Measurements from ENCODE around the gene MARK2. TPM values are rescaled to one million over a fixed set of nuclear protein-coding genes. Genes with fewer than 3 reads are reported as not detected.
"Not testable (repeated sequence)": the region's sequence is repeated elsewhere in the genome, so short reads cannot be mapped to it uniquely, and the experiment has no call there.

The MARK2 gene
- 5.6 and 8.9 TPM in 2 replicates for total RNA-seq (2014; rRNA removed; shearing (Covaris generic); ENCODE audit: low replicate concordance)

DNA sequence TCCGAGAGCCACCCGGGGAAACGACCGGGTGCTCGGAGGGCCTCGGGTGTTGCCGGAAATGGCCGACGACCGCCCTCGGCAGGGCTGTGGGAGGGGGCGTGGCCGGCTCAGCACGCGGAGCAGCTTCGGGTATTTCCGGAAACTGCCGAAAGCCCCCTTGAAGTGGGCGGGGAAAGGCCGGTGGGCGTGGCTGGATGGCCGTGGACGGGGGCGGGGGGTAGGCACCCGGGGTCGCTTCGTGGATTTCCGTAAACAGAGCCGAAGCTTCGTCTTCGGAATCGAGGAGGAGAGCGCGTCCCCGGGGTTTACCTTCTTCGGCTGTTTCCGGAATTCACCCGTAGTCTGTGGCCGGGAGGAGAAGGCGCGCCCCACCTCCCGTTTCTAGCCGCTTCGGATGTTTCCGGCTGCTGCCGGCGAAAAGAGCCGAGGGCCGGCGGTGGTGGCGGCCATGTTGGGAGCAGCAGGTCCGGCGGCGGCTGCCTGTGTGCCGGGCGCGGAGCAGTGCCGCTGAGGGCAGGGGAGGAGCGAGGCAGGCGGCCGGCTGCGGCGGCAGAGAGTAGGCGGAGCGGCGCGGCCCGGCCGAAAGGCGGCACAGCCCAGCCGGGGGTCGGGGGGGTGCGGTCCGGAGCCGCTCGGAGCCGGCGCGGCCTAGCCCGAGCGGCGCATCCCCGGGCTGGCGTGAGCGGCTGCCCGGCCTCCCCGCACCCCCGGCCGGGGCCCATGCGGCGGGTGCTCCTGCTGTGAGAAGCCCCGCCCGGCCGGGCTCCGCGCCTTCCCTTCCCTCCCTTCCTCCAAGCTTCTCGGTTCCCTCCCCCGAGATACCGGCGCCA lies at the start of gene MARK2:
MARK2 (plus strand) TSS at position 433 of the 830 bp plus-strand sequence; CDS start at position 830, 397 bp downstream.
- peak; percentile 96 for DNase-seq (ENCODE audit: low read depth)
- in situ Hi-C loops (cut with HindIII; ENCODE audit: low pct_unique_long_range_greater_than_20kb, low sequenced_read_pairs): no loop called here

DNA sequence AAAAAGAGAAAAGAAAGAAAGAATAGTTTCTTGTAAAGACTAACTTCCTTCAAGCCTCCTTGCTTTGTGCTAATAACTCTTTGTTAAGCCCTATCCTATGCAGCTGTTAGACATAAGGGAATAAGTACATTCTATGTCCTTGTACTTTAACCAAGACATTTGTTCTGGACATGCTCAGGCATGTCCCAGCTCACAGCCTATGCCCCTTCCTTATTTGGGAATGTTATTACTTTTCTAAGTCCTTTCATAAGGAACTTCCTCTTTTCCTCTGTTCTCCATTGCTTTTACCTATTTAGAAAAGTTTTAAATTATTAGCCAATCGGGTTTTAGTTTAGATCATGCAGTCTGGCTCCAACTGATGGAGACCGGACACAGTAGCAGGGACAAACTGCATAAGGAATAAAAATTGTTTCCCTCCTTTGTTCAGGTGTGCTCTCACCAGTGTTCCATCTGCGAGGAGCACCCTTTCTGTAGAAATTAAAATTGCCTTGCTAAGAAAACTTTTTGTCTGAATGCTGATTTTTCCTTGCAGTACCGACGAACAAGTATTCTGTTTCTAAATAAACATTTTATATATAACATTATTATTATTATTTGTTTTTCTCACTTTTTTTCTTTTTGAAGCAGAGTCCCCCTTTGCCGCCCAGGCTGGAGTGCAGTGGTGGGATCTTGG lies 47.3 kb upstream of the MARK2 start:
- peak; percentile 12 for DNase-seq (ENCODE audit: low read depth)
- in situ Hi-C loops (cut with HindIII; ENCODE audit: low pct_unique_long_range_greater_than_20kb, low sequenced_read_pairs): no loop called here

DNA sequence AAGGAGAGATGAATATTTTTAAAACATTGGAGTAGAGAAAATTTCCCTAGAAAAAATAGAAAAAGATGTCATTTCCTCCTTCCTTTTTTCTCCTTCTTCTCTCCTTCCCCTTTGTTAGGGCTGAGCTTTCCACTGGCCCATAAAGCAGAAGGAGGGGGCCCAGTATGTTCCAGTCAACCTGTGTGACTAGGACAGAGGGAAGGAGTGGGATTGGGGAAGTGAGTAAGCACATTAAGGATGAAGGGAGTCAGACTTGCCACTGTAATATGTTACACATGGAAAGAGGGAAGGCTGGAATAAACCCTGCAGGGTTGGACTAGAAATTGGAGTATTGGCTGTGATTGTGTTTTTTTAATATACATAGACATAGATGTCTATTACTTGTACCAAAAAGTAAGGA lies 45.7 kb upstream of the MARK2 start:
- in situ Hi-C loops (cut with HindIII; ENCODE audit: low pct_unique_long_range_greater_than_20kb, low sequenced_read_pairs): no loop called here

DNA sequence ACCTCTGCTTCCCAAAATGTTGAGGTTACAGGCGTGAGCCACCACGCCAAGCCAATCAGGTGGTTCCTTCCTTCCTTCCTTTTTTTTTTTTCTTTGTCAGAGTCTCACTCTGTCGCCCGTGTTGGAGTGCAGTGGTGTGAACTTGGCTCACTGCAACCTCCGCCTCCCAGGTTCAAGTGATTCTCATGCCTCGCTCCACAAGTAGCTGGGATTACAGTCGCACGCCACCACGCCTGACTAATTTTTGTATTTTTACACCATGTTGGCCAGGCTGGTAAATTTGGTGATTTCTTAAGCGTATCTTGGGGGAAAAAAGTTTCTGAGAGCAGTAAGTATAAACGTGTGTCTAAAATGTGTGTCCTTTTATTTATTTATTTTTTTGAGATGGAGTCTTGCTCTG lies 43.8 kb upstream of the MARK2 start:
- in situ Hi-C loops (cut with HindIII; ENCODE audit: low pct_unique_long_range_greater_than_20kb, low sequenced_read_pairs): no loop called here
- no peak for DNase-seq (ENCODE audit: low read depth)

More for the DNA sequence above, 45.7 kb upstream of the MARK2 start:
- DNase-seq (ENCODE audit: low read depth): no peak

DNA sequence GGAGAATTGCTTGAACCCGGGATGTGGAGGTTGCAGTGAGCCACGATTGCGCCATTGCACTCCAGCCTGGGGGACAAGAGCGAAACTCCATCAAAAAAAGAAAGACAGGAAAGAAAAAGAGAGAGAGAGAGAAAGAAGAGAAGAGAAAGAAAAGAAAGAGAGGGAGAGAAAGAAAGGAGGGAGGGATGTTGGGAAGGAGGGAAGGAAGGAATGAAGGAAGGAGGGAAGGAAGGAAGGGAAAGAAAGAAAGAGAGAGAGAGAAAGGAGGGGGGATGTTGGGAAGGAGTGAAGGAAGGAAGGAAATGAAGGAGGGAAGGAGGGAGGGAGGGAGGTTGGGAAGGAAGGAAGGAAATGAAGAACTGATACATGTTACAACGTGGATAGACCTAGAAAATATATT lies 38.0 kb upstream of the MARK2 start:
- in situ Hi-C loops (cut with HindIII; ENCODE audit: low pct_unique_long_range_greater_than_20kb, low sequenced_read_pairs): no loop called here
- no peak for DNase-seq (ENCODE audit: low read depth)

DNA sequence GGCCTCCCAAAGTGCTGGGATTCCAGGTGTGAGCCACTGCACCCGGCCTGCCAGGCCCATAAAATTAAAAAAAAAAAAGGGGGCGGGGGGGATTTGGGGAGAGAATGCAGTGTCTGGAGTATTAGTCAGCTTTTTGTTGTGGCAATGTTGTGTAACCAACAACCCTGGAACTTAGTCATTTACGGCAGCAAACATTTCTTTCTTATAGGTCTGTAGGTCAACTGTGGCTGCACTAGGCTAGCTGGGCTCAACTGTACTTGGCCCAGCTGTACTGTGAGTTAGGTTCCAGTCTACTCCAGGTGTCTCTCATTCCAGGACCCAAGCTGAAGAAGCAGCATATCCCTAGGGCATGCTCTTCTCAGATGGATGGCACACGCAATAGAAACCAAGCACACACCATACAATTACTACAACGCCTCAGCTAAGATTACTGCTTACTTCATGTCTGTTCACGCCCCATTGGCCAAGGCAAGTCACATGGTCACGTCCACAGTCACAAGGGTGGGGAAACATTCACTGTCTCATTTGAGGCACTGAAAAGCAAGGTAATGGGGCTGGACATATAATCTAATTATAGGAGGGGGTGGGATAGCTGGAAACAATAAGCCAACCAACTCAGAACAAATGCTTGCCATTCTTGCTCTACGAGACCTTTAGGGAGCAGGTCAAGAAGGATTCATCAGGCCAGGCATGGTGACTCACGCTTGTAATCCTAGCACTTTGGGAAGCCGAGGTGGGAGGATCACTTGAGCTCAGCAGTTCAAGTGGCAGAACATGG lies 36.1 kb upstream of the MARK2 start:
- DNase-seq (ENCODE audit: low read depth): peak; percentile 83
- in situ Hi-C loops (cut with HindIII; ENCODE audit: low pct_unique_long_range_greater_than_20kb, low sequenced_read_pairs): no loop called here

DNA sequence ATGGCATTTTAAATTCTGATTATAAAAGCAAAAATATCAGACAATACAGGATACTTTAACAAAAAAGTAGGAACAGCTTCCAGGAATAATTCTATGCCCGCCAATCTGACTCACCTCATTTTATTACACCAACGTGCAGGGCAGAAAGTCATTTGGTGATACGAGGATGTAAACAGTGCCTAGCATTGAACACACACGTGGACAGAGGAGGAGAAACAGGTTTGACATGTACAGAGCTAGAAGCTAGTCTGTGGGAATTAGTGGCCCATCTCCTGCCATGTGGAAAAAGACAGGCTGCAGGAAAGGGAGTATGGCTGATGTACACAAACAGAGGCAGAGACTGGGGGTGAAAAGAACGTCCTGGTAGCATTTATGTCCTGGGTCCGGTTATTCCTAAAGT lies 34.7 kb upstream of the MARK2 start:
- DNase-seq (ENCODE audit: low read depth): no peak
- in situ Hi-C loops (cut with HindIII; ENCODE audit: low pct_unique_long_range_greater_than_20kb, low sequenced_read_pairs): no loop called here

DNA sequence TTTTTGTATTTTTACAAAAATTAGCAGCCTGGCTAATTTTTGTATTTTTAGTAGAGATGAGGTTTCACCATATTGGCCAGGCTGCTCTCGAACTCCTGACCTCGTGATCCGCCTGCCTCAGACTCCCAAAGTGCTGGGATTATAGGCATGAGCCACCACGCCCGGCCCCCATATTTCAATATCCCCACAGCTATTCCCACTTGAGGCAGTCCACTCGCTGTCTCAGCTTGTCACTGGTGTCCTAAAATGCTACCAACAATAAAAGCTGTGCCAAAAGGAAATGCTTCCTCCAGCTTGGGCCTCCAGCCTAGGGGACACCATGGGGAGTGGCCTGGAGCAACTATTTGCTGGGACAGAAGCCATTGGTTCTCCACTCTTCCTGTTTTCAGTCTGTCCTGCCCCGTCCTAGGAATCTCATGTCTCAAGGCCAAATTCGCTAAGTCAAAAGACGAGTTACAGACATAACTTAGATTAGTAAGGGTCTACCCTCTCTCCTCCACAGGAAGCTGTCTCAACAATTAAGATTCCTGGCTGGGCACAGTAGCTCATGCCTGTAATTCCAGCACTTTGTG lies 33.0 kb upstream of the MARK2 start:
- in situ Hi-C loops (cut with HindIII; ENCODE audit: low pct_unique_long_range_greater_than_20kb, low sequenced_read_pairs): no loop called here
- DNase-seq (ENCODE audit: low read depth): no peak

DNA sequence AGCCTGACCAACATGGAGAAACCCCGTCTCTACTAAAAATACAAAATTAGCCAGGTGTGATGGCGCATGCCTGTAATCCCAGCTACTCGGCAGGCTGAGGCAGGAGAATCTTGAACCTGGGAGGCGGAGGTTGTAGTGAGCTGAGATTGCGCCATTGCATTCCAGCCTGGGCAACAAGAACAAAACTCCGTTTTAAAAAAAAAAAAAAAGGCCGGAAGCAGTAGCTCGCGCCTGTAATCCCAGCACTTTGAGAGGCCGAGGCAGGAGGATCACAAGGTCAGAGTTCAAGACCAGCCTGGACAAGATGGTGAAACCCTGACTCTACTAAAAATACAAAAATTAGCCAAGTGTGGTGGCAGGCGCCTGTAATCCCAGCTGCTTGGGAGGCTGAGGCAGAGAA lies 28.5 kb upstream of the MARK2 start:
- in situ Hi-C loops (cut with HindIII; ENCODE audit: low pct_unique_long_range_greater_than_20kb, low sequenced_read_pairs); DNase-seq (ENCODE audit: low read depth): not testable (repeated sequence)

DNA sequence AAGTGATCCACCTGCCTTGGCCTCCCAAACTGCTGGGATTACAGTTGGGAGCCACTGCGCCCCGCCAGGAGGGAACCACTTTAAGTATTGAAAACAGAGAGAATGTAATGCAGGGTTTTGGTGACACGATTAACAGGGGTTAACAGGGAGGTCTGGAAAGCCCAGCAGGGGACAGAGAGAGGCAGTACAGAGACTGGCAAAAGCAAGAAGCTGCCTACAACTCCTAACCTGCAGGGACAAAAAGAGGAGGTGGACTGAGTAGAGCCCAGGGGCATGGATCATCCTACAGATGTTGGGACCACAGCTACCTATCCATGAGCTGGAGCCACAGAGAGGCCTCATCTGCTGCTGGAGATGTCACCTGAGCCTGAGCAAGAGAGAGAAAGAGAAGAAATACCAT lies 27.4 kb upstream of the MARK2 start:
- in situ Hi-C loops (cut with HindIII; ENCODE audit: low pct_unique_long_range_greater_than_20kb, low sequenced_read_pairs): no loop called here
- no peak for DNase-seq (ENCODE audit: low read depth)

DNA sequence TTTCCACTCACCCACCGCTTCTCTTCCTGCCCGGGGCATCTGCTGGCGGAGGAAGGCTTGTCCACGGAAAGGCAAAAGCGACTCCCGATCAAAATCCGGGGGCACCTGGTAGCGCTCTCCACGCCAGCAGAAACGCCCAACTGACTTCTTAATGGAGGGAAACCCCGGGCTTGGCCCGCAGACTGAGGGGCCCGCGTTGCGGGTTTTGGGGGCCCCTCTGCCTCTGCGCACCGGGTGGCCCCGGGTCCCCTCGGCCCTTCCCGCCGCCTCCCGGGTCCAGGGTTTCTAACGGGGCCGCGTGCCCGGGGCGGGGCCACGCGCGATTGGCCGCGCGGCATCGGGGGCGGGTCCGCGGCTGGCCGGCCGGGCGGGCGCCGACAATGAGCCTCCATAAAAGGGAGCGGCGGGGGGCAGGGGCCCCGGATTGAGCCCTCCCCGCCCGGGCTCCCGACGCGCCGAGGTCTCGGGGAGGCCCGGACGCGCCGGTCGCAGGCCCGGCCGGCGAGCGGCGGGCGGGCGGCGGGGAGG lies 25.8 kb upstream of the MARK2 start, which contains the start of gene SPINDOC:
SPINDOC (plus strand) TSS at position 422 of the 528 bp plus-strand sequence. CDS start 231 bp downstream, outside the sequence.
- peak; percentile 63 for DNase-seq (ENCODE audit: low read depth)
- in situ Hi-C loops (cut with HindIII; ENCODE audit: low pct_unique_long_range_greater_than_20kb, low sequenced_read_pairs): no loop called here

DNA sequence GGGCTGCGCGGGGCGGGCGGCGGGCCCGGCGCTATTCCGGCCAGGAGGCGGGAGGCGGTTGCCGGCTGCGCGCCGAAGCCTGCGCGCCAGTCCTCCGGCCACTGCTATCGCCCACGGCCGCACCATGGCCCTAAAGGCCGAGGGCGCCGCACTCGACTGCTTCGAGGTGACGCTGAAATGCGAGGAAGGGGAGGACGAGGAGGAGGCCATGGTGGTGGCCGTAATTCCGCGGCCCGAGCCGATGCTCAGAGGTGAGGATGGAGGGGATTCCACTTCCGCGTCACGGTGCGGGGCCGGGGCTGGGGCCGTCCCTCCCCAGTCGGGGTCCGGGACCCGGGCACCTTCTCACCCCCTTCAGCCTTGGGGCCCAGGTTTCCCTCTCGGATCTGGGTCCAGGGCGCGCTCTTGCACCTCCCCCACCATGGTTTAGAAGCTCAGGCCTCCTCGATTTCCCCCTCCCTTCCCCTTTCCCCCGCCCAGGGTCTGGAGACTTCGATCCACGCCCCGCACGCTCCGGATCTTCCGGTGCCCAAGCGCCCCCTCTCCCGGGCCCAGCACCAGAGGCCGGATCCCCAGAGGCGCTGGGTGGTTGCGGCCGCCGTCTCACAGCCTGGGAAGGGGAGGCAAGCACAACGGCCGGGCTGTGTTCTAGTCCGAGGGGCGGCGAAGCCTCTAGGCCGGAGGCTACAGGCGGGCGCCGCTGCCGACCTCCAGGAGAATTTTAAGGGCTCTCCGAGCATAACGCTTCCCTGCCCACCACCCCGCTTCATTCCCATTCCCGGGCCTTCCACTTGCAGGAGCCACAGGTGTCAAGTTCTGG lies 25.1 kb upstream of the MARK2 start:
- in situ Hi-C loops (cut with HindIII; ENCODE audit: low pct_unique_long_range_greater_than_20kb, low sequenced_read_pairs): no loop called here
- peak; percentile 27 for DNase-seq (ENCODE audit: low read depth)

DNA sequence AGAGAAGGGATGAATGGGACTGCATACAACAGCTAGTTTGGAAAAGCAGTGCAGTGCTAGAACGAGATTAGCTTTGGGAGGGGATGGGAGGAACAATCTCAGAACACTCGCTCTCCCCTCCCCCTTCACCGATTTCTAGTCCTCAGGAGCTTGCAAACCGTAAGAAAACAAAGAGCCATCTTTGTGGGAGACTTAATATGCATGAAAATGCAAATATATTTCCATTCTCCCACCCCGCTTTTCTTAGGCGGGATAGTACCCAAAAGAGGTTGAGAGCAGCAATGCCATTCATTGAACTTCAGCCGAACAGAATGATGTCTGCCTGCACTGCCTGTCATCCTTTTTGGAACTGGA lies 24.6 kb upstream of the MARK2 start:
- in situ Hi-C loops (cut with HindIII; ENCODE audit: low pct_unique_long_range_greater_than_20kb, low sequenced_read_pairs): no loop called here

DNA sequence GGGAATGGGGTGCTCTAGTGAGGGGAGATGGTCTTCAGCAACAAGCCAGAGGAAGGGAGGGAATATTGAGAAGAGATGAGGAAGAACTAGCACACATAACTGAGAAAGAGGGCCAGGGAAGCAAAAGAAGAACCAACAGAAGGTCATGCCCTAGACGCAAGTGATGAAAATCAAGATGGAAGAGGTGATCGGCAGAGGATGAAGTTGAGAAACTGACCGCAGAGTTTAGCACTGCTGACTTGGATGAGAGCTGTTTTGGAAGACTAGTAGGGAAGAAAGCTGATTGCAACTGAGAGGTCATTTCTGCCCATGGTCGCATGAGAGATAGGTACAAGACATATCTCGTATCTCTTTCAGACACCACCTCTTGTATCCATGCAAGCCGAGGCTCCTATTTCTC lies 22.7 kb upstream of the MARK2 start:
- in situ Hi-C loops (cut with HindIII; ENCODE audit: low pct_unique_long_range_greater_than_20kb, low sequenced_read_pairs): no loop called here
- no peak for DNase-seq (ENCODE audit: low read depth)

More for the DNA sequence above, 24.6 kb upstream of the MARK2 start:
- DNase-seq (ENCODE audit: low read depth): no peak

DNA sequence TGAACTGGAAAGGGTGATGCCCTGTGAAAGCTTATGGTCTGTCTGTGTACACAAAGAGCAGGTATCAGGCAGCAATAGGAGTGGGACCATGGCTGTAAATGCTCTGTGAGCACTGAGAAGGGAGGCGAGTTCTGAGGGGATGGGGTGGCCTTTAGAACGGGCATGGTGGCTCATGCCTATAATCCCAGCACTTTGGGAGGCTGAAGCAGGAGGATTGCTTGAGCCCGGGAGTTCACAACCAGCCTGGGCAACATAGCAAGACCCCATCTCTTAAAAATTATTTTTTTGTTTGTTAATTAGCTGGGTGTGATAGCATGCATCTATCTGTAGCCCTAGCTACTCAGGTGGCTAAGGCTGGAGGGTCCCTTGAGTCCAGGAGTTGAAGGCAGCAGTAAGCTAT lies 22.2 kb upstream of the MARK2 start:
- in situ Hi-C loops (cut with HindIII; ENCODE audit: low pct_unique_long_range_greater_than_20kb, low sequenced_read_pairs): no loop called here
- DNase-seq (ENCODE audit: low read depth): no peak

DNA sequence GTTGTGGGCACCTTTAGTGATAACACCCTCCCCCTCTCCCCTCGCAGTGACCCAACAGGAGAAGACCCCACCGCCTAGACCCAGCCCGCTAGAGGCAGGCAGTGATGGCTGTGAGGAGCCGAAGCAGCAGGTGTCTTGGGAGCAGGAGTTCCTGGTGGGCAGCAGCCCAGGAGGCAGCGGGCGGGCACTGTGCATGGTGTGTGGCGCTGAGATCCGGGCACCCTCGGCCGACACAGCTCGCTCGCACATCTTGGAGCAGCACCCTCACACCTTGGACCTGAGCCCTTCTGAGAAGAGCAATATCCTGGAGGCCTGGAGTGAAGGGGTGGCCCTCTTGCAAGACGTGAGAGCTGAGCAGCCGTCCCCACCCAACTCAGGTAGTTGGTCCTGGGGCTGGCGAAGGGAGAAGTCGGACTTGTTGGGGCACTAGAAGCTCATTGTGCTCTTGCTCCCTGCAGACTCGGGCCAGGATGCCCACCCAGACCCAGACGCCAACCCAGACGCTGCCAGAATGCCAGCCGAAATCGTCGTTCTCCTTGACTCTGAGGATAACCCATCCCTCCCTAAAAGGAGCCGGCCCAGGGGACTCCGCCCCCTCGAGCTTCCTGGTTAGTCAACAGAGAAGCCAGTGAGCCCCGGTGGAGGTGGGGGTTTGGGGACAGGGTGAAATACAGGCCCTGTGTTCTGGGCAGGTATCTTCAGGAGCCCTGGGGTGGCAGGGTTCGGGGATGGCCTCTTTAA lies 21.0 kb upstream of the MARK2 start:
- in situ Hi-C loops (cut with HindIII; ENCODE audit: low pct_unique_long_range_greater_than_20kb, low sequenced_read_pairs): no loop called here
- DNase-seq (ENCODE audit: low read depth): no peak

DNA sequence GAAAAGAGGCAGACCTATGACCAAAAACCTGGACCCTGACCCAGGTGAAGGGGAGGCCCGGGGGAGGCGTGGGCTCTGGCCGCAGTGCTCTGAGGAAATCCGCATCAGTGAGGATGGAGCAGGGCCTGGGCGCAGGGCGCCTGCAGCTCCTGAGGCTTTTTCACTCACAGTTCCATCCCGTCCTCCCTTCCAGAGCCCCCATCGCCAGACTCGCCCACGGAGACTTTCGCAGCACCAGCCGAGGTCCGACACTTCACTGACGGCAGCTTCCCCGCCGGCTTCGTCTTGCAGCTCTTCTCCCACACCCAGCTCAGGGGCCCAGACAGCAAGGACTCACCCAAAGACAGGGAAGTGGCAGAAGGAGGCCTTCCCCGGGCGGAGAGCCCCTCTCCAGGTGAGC lies 20.3 kb upstream of the MARK2 start:
- in situ Hi-C loops (cut with HindIII; ENCODE audit: low pct_unique_long_range_greater_than_20kb, low sequenced_read_pairs): no loop called here
- no peak for DNase-seq (ENCODE audit: low read depth)
